ENCODE results near the gene AGAP1. TPM values are rescaled to one million over a fixed set of nuclear protein-coding genes. Genes with fewer than 3 reads are reported as not detected.

Gene AGAP1
- total and polyA plus RNA-seq, 4 donors = 2.0 to 8.5 (median 5.4) TPM

DNA sequence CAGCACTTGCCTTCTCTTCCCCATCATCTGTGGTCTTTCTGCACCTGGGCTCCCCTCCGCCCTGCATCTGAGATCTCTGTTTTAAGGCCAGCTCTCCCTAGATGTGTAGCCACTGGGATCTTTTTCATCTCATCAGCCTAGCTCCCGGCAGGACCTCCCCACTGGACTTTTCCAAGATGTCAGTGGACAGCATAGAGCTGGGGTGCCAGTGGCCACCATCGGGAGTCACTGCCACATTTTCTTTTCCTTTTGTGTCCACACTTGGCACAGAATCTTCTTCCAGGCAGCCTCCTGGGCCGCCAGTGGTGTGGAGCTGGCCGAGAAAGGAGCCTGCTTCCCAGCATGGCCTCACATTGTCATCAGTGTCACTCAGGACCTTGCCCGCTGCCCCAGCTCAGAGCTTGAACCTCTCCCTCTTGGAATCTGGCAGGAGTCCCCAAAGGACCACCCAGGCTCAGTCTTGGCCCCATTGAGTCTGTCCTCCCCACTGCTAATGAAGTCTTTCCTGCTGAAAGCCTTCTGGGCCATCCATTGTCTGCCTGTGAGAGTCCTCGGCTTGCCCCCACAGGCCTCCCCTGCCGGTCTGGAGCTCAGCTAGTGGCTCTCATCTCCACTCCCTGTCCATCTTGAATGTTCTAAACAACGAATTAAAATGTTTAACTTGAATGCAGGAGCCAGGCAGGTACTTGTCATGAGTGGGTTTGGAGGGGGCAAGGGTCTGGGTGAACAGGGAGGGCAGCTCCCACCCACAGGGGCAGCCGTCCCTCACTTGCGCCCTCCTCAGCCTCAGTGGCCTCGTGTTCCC, 349.9 kb downstream of the AGAP1 start:
- WGBS = 94% methylated on average over 12 of the region's 12 CpGs
- H3K36me3 ChIP-seq (ENCODE audit: control insufficient read depth in 4 of 4, insufficient read depth in 3 of 4, low read depth in 1 of 4, low read length in 3 of 4) = no peaks in the 10 kb centered on the region
- TF ChIP-seq EGR1 (IDR thresholded peaks at IDR 0.05; ENCODE audit: low read depth in 2 of 2) (no peak), RXRA (IDR thresholded peaks at IDR 0.05) (no peak), NR2F2 (IDR thresholded peaks at IDR 0.05) (no peak), JUND (IDR thresholded peaks at IDR 0.05) (no peak), TAF1 (conservative IDR thresholded peaks at IDR 0.05) (no peak), RAD21 (IDR thresholded peaks at IDR 0.05) (no peak), GABPA (IDR thresholded peaks at IDR 0.05 in 1 of 2, conservative IDR thresholded peaks at IDR 0.05 in 1 of 2) (no peak), YY1 (IDR thresholded peaks at IDR 0.05) (no peak), FOXA2 (IDR thresholded peaks at IDR 0.05) (no peak), SP1 (IDR thresholded peaks at IDR 0.05) (no peak), HNF4G (IDR thresholded peaks at IDR 0.05) (no peak), HNF4A (conservative IDR thresholded peaks at IDR 0.05) (no peak), FOXA1 (IDR thresholded peaks at IDR 0.05) (no peak)
- TF ChIP-seq, protein P1, sequence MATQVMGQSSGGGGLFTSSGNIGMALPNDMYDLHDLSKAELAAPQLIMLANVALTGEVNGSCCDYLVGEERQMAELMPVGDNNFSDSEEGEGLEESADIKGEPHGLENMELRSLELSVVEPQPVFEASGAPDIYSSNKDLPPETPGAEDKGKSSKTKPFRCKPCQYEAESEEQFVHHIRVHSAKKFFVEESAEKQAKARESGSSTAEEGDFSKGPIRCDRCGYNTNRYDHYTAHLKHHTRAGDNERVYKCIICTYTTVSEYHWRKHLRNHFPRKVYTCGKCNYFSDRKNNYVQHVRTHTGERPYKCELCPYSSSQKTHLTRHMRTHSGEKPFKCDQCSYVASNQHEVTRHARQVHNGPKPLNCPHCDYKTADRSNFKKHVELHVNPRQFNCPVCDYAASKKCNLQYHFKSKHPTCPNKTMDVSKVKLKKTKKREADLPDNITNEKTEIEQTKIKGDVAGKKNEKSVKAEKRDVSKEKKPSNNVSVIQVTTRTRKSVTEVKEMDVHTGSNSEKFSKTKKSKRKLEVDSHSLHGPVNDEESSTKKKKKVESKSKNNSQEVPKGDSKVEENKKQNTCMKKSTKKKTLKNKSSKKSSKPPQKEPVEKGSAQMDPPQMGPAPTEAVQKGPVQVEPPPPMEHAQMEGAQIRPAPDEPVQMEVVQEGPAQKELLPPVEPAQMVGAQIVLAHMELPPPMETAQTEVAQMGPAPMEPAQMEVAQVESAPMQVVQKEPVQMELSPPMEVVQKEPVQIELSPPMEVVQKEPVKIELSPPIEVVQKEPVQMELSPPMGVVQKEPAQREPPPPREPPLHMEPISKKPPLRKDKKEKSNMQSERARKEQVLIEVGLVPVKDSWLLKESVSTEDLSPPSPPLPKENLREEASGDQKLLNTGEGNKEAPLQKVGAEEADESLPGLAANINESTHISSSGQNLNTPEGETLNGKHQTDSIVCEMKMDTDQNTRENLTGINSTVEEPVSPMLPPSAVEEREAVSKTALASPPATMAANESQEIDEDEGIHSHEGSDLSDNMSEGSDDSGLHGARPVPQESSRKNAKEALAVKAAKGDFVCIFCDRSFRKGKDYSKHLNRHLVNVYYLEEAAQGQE (IDR thresholded peaks at IDR 0.05) = no peak
- TF ChIP-seq, protein P2, sequence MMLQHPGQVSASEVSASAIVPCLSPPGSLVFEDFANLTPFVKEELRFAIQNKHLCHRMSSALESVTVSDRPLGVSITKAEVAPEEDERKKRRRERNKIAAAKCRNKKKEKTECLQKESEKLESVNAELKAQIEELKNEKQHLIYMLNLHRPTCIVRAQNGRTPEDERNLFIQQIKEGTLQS (IDR thresholded peaks at IDR 0.05) = no peak
- TF ChIP-seq, protein P3, sequence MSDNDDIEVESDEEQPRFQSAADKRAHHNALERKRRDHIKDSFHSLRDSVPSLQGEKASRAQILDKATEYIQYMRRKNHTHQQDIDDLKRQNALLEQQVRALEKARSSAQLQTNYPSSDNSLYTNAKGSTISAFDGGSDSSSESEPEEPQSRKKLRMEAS (IDR thresholded peaks at IDR 0.05) = no peak
- TF ChIP-seq, protein P4, sequence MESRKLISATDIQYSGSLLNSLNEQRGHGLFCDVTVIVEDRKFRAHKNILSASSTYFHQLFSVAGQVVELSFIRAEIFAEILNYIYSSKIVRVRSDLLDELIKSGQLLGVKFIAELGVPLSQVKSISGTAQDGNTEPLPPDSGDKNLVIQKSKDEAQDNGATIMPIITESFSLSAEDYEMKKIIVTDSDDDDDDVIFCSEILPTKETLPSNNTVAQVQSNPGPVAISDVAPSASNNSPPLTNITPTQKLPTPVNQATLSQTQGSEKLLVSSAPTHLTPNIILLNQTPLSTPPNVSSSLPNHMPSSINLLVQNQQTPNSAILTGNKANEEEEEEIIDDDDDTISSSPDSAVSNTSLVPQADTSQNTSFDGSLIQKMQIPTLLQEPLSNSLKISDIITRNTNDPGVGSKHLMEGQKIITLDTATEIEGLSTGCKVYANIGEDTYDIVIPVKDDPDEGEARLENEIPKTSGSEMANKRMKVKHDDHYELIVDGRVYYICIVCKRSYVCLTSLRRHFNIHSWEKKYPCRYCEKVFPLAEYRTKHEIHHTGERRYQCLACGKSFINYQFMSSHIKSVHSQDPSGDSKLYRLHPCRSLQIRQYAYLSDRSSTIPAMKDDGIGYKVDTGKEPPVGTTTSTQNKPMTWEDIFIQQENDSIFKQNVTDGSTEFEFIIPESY (IDR thresholded peaks at IDR 0.05) = no peak
- TF ChIP-seq, protein P5, sequence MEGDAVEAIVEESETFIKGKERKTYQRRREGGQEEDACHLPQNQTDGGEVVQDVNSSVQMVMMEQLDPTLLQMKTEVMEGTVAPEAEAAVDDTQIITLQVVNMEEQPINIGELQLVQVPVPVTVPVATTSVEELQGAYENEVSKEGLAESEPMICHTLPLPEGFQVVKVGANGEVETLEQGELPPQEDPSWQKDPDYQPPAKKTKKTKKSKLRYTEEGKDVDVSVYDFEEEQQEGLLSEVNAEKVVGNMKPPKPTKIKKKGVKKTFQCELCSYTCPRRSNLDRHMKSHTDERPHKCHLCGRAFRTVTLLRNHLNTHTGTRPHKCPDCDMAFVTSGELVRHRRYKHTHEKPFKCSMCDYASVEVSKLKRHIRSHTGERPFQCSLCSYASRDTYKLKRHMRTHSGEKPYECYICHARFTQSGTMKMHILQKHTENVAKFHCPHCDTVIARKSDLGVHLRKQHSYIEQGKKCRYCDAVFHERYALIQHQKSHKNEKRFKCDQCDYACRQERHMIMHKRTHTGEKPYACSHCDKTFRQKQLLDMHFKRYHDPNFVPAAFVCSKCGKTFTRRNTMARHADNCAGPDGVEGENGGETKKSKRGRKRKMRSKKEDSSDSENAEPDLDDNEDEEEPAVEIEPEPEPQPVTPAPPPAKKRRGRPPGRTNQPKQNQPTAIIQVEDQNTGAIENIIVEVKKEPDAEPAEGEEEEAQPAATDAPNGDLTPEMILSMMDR (IDR thresholded peaks at IDR 0.05; ENCODE audit: low read depth, low read length, missing input control) = no peak
- H3K4me3 ChIP-seq (ENCODE audit: low read depth in 1 of 3, low read length in 3 of 3) = no peak overlapping the region
- H3K27ac ChIP-seq (ENCODE audit: low read depth in 1 of 2, low read length in 2 of 2) = no peak overlapping the region
- no peak overlapping the region for H3K9ac ChIP-seq (ENCODE audit: low read depth in 1 of 2, low read length in 2 of 2)
- DNase-seq (ENCODE audit: low spot score) = no peak
- H3K4me1 ChIP-seq (ENCODE audit: control insufficient read depth in 4 of 4, insufficient read depth in 4 of 4, low read length in 3 of 4) = no peaks in the 10 kb centered on the region
- H3K9me3 ChIP-seq (ENCODE audit: control insufficient read depth in 4 of 4, low read length in 3 of 4) = no peaks in the 10 kb centered on the region
- H3K27me3 ChIP-seq (ENCODE audit: control insufficient read depth in 4 of 4, insufficient read depth in 4 of 4, low read length in 3 of 4) = no peaks in the 10 kb centered on the region

Measured in liver (tissue), 9 donors.